Body of pancreas (tissue), 4 donors: Measurements from ENCODE around the gene PHF19. TPM values are rescaled to one million over a fixed set of nuclear protein-coding genes. Genes with fewer than 3 reads are reported as not detected.

Experiments
- ATAC-seq: fragments of 150-250 bp; one replicate; pipeline ENCODE4 v1.9.1; 2016
- DNase-seq, 4 donors: peaks; one replicate each; pipeline ENCODE4 v3.0.0-alpha.2; 2019
- H3K27ac ChIP-seq, 4 donors: fragments of 200-600 bp; sonication (generic); 1 replicate in 3 of 4; 2 replicates in 1 of 4; pipeline versions ENCODE4 v1.5.1 to v1.6.1; 2016 to 2019; ENCODE audit warnings: mild to moderate bottlenecking in 1 of 4, mixed read lengths in 1 of 4, moderate library complexity in 1 of 4
- H3K27me3 ChIP-seq, 2 donors: fragments of 200-600 bp; sonication (generic); one replicate each; pipeline ENCODE4 v1.6.0; 2016; ENCODE audit warnings: mild to moderate bottlenecking in 1 of 2
- H3K36me3 ChIP-seq, 2 donors: fragments of 200-600 bp; sonication (generic); replicated peaks in 1 of 2; 2 replicates each; pipeline ENCODE4 v1.5.1; 2016; ENCODE audit warnings: low read depth in 2 of 2; ENCODE audit not compliant: insufficient read depth in 1 of 2
- H3K4me1 ChIP-seq: fragments of 200-600 bp; sonication (generic); one replicate; pipeline ENCODE4 v1.6.0; 2016
- H3K4me3 ChIP-seq, 2 donors: fragments of 200-600 bp; sonication (generic); 1 replicate in 1 of 2; 2 replicates in 1 of 2; pipeline ENCODE4 v1.5.1; 2016 to 2019
- H3K9me3 ChIP-seq, 3 donors: fragments of 200-600 bp; sonication (generic); 1 replicate in 2 of 3; 2 replicates in 1 of 3; pipeline ENCODE4 v1.5.1; 2016
- CTCF ChIP-seq, 7 experiments: fragments of 450-650 bp in 4 of 7; fragments of 200-600 bp in 3 of 7; sonication (generic) in 3 of 7; IDR thresholded peaks; one replicate each; pipeline ENCODE4 v1.5.1; 2016 to 2019; ENCODE audit warnings: antibody characterized with exemption in 7 of 7
- POLR2A ChIP-seq, 3 donors: fragments of 450-650 bp; IDR thresholded peaks; one replicate each; pipeline ENCODE4 v1.6.1; 2016; ENCODE audit warnings: antibody characterized with exemption in 3 of 3, mild to moderate bottlenecking in 2 of 3
- WGBS, 2 donors: methylation state at CpG; one replicate each; pipeline ENCODE4 v1.1.5; 2017; 5-methylcytosine and 5-hydroxymethylcytosine counted together
- intact Hi-C: fragments of 100-400 bp; cut with DNase I; formaldehyde crosslinking; loops from one replicate; pipeline ENCODE4 v1.15.1; 2023
- total RNA-seq, 2 donors: library from RNA; depleted of rRNA; stranded (reverse); fragments of >200 nt; gene quantifications; one replicate each; pipeline ENCODE4 v1.1.0, GENCODE V29; 2016

The PHF19 gene
- total RNA-seq, 2 donors from 2014 or later, result 5.4 to 6.9 TPM

- no peaks in the 10 kb centered on the region for H3K9me3 ChIP-seq
- intact Hi-C loops, result no loop called here
- no peak for ATAC-seq
- no peak overlapping the region for H3K27ac ChIP-seq
- peaks cover 7% of the 10 kb centered on the region for H3K4me1 ChIP-seq
- H3K4me3 ChIP-seq, result no peak overlapping the region
- H3K27me3 ChIP-seq, result no peaks in the 10 kb centered on the region
- DNase-seq, result no peak
- WGBS, 2 donors, result 89 to 97% methylated on average over 6 of the region's 6 CpGs
- H3K36me3 ChIP-seq, result no peaks in the 10 kb centered on the region
- TF ChIP-seq CTCF (IDR thresholded peaks at IDR 0.05), result no peak
- TF ChIP-seq POLR2A (IDR thresholded peaks at IDR 0.05), result no peak
These were observed 15.1 kb downstream of the PHF19 start for GRCh38 chr9:120861935-120862334.

GRCh38 chr9:120860083-120860482 is 16.9 kb downstream of the PHF19 start:
- H3K27ac ChIP-seq, result no peak overlapping the region
- 82 to 85% methylated on average over 9 to 11 of the region's 11 CpGs for WGBS, 2 donors
- ATAC-seq (no peak), DNase-seq (no peak)
- TF ChIP-seq CTCF (IDR thresholded peaks at IDR 0.05) (no peak), POLR2A (IDR thresholded peaks at IDR 0.05) (no peak)
- intact Hi-C loops, result no loop called here
- no peaks in the 10 kb centered on the region for H3K9me3 ChIP-seq
- H3K4me1 ChIP-seq, result peaks cover 13% of the 10 kb centered on the region
- H3K27me3 ChIP-seq, result no peaks in the 10 kb centered on the region
- no peak overlapping the region for H3K4me3 ChIP-seq
- no peaks in the 10 kb centered on the region for H3K36me3 ChIP-seq

- H3K9me3 ChIP-seq, result no peaks in the 10 kb centered on the region
- H3K27me3 ChIP-seq, result no peaks in the 10 kb centered on the region
- ATAC-seq (no peak), DNase-seq (no peak)
- peaks cover 13% of the 10 kb centered on the region for H3K4me1 ChIP-seq
- intact Hi-C loops, result no loop called here
- 80 to 90% methylated on average over 6 of the region's 6 CpGs for whole genome bisulfite sequencing, 2 donors
- H3K36me3 ChIP-seq, result no peaks in the 10 kb centered on the region
- TF ChIP-seq CTCF (IDR thresholded peaks at IDR 0.05) (no peak), POLR2A (IDR thresholded peaks at IDR 0.05) (no peak)
- no peak overlapping the region for H3K4me3 ChIP-seq
- H3K27ac ChIP-seq, result no peak overlapping the region
These were observed 17.6 kb downstream of the PHF19 start for GRCh38 chr9:120859361-120859760.

- 84 to 85% methylated on average over 10 to 11 of the region's 11 CpGs for WGBS, 2 donors
- peaks cover 13% of the 10 kb centered on the region for H3K4me1 ChIP-seq
- H3K36me3 ChIP-seq, result no peaks in the 10 kb centered on the region
- ATAC-seq (no peak), DNase-seq (no peak)
- H3K27ac ChIP-seq, result no peak overlapping the region
- intact Hi-C loops, result no loop called here
- no peak overlapping the region for H3K4me3 ChIP-seq
- no peaks in the 10 kb centered on the region for H3K27me3 ChIP-seq
- no peak for TF ChIP-seq POLR2A (IDR thresholded peaks at IDR 0.05)
- H3K9me3 ChIP-seq, result no peaks in the 10 kb centered on the region
These were observed 19.1 kb downstream of the PHF19 start for GRCh38 chr9:120857902-120858301.

GRCh38 chr9:120857481-120857880 is 19.5 kb downstream of the PHF19 start:
- Histone ChIP-seq H3K27me3 (no peaks in the 10 kb centered on the region), H3K27ac (no peak overlapping the region), H3K9me3 (no peaks in the 10 kb centered on the region), H3K36me3 (no peaks in the 10 kb centered on the region), H3K4me1 (peaks cover 13% of the 10 kb centered on the region), H3K4me3 (no peak overlapping the region)
- TF ChIP-seq CTCF (IDR thresholded peaks at IDR 0.05), result no peak
- no peak for TF ChIP-seq POLR2A (IDR thresholded peaks at IDR 0.05)
- intact Hi-C loops, result no loop called here
- WGBS, 2 donors, result 43 to 48% methylated on average over 7 of the region's 7 CpGs
- DNase-seq (peak in 3 of 4 donors; percentile 38 to 70 (median 54)), ATAC-seq (peak; percentile 55)
